ENCODE data around the gene SUSD5. TPM values are rescaled to one million over a fixed set of nuclear protein-coding genes. Genes with fewer than 3 reads are reported as not detected.

The SUSD5 gene
- polyA plus RNA-seq, 4 donors: 0.21 to 2.0 (median 0.27) TPM; not detected in 1

DNA sequence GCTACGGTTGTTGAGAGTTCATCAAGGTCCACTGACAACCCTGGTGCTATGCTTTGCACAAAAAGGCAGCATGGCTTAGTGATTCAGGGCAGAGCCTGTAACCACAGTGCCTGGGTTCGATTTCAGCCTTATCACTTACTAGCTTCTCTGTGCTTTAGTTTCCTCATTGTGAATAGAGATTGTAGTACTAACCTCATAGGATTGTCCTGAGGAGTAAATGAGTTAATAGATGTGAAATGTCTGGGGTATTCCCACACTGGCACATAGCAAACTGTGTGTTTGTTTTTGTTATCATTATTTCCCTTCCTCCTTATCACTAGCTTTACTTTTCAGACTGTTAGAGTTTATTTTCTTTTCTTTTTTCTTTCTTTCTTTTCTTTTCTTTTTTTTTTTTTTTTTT is 88.5 kb downstream of the SUSD5 start:
- no peaks in the 10 kb centered on the region for H3K27me3 ChIP-seq (ENCODE audit: control insufficient read depth in 3 of 3, insufficient read depth in 3 of 3, low read length in 3 of 3)
- H3K27ac ChIP-seq (ENCODE audit: low read depth in 1 of 3, low read length in 2 of 3): no peak overlapping the region
- H3K4me3 ChIP-seq (ENCODE audit: low read depth in 1 of 3, low read length in 3 of 3): no peak overlapping the region
- FAIRE-seq (no peak), DNase-seq (no peak)
- no peaks in the 10 kb centered on the region for H3K4me1 ChIP-seq (ENCODE audit: control insufficient read depth in 3 of 3, insufficient read depth in 2 of 3, low read depth in 1 of 3, low read length in 2 of 3)
- WGBS, 3 donors: 37 to 60% (median 53%) methylated on average over 2 of the region's 2 CpGs
- no peaks in the 10 kb centered on the region for H3K9me3 ChIP-seq (ENCODE audit: control insufficient read depth in 2 of 2, insufficient read depth in 1 of 2, low read depth in 1 of 2, low read length in 1 of 2)
- H3K36me3 ChIP-seq (ENCODE audit: control insufficient read depth in 3 of 3, insufficient read depth in 2 of 3, low read depth in 1 of 3, low read length in 3 of 3): peaks cover 5 to 39% (median 16%) of the 10 kb centered on the region in 3 donors

DNA sequence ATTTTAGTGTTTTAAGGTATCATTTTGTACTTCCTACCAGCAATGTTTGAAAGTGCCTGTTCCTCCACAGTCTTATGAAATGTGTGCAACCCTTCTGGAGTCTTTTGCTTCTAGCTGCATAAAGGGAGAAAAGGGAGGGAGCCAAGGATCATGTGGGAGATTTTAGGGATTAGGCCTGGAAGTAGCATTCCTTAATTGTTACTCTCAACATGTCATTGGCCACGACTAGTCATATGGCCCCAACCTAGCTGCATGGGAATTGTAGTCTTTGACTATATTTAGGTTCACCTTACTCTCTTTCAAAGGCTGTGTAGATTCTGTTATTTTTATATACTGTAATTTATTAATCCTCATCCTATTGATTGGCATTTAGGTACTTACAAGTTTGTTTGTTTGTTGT is 89.9 kb downstream of the SUSD5 start:
- H3K27ac ChIP-seq (ENCODE audit: low read depth in 1 of 3, low read length in 2 of 3): no peak overlapping the region
- WGBS, 3 donors: 68 to 75% (median 71%) methylated on average over 1 of the region's 1 CpG
- DNase-seq (no peak), FAIRE-seq (no peak)
- no peaks in the 10 kb centered on the region for H3K27me3 ChIP-seq (ENCODE audit: control insufficient read depth in 3 of 3, insufficient read depth in 3 of 3, low read length in 3 of 3)
- H3K4me1 ChIP-seq (ENCODE audit: control insufficient read depth in 3 of 3, insufficient read depth in 2 of 3, low read depth in 1 of 3, low read length in 2 of 3): no peaks in the 10 kb centered on the region
- peaks cover 0 to 37% (median 19%) of the 10 kb centered on the region in 3 donors for H3K36me3 ChIP-seq (ENCODE audit: control insufficient read depth in 3 of 3, insufficient read depth in 2 of 3, low read depth in 1 of 3, low read length in 3 of 3)
- H3K9me3 ChIP-seq (ENCODE audit: control insufficient read depth in 2 of 2, insufficient read depth in 1 of 2, low read depth in 1 of 2, low read length in 1 of 2): no peaks in the 10 kb centered on the region
- H3K4me3 ChIP-seq (ENCODE audit: low read depth in 1 of 3, low read length in 3 of 3): no peak overlapping the region

DNA sequence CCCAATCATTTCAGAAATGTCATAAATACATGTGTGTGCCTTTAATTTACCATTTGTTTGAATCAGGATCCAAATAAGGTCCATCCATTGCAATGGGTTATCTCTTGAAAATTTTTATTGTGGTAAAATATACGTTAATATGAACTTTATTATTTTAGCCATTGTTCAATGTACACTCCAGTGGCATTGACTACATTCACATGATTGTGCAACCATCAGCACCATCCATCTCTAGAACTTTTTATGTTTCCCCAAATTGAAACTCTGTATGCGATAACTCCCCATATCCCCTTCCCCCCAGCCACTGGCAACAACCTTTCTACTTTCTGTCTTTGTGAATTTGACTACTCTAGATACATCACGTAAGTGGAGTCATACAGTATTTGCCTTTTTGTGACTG is 92.8 kb downstream of the SUSD5 start:
- Histone ChIP-seq H3K27me3 (ENCODE audit: control insufficient read depth in 3 of 3, insufficient read depth in 3 of 3, low read length in 3 of 3) (no peaks in the 10 kb centered on the region), H3K4me1 (ENCODE audit: control insufficient read depth in 3 of 3, insufficient read depth in 2 of 3, low read depth in 1 of 3, low read length in 2 of 3) (no peaks in the 10 kb centered on the region), H3K36me3 (ENCODE audit: control insufficient read depth in 3 of 3, insufficient read depth in 2 of 3, low read depth in 1 of 3, low read length in 3 of 3) (peaks cover 3 to 42% (median 20%) of the 10 kb centered on the region in 3 donors), H3K27ac (ENCODE audit: low read depth in 1 of 3, low read length in 2 of 3) (no peak overlapping the region), H3K9me3 (ENCODE audit: control insufficient read depth in 2 of 2, insufficient read depth in 1 of 2, low read depth in 1 of 2, low read length in 1 of 2) (no peaks in the 10 kb centered on the region), H3K4me3 (ENCODE audit: low read depth in 1 of 3, low read length in 3 of 3) (no peak overlapping the region)
- WGBS, 3 donors: 82 to 94% (median 89%) methylated on average over 3 of the region's 3 CpGs
- DNase-seq: no peak
- no peak for FAIRE-seq

DNA sequence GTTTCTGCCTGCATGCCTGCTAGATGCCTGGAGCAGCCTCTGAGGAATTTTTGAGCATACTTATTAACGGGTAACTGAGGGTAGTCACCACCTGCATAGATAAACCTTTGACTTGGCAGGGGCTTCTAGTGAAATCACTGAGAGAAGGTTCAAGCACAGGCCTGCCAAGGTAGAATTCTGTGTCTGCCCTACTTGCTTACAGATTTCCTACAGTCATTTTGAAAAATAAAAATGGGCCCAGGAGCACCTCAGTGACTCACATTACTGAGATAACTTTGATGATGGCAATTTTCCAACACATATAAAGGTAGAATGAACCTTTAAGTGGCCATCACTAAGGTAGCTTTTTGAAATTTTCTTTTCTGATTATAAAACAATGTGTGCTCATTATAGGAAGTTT is 94.0 kb downstream of the SUSD5 start:
- FAIRE-seq (no peak), DNase-seq (no peak)
- H3K27me3 ChIP-seq (ENCODE audit: control insufficient read depth in 3 of 3, insufficient read depth in 3 of 3, low read length in 3 of 3): no peaks in the 10 kb centered on the region
- no peaks in the 10 kb centered on the region for H3K9me3 ChIP-seq (ENCODE audit: control insufficient read depth in 2 of 2, insufficient read depth in 1 of 2, low read depth in 1 of 2, low read length in 1 of 2)
- H3K36me3 ChIP-seq (ENCODE audit: control insufficient read depth in 3 of 3, insufficient read depth in 2 of 3, low read depth in 1 of 3, low read length in 3 of 3): peaks cover 3 to 36% (median 17%) of the 10 kb centered on the region in 3 donors
- no peak overlapping the region for H3K4me3 ChIP-seq (ENCODE audit: low read depth in 1 of 3, low read length in 3 of 3)
- H3K4me1 ChIP-seq (ENCODE audit: control insufficient read depth in 3 of 3, insufficient read depth in 2 of 3, low read depth in 1 of 3, low read length in 2 of 3): no peaks in the 10 kb centered on the region
- H3K27ac ChIP-seq (ENCODE audit: low read depth in 1 of 3, low read length in 2 of 3): no peak overlapping the region
- 69 to 76% (median 74%) methylated on average over 1 of the region's 1 CpG for WGBS, 3 donors

DNA sequence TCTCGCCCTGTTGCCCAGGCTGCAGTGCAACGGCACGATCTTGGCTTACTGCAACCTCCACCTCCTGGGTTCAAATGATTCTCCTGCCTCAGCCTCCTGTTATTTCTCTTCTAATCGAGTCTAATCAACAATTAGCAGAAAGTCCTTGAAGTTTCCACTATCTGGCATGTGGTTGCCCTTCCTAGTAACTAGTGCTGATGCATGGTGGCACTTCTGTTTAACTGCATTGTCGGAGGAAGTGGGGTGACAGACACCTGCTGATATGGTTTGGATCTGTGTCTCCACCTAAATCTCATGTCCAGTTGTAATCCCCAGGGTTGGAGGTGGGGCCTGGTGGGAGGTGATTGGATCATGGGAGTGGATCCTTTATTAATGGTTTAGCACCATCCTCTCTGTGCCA is 95.6 kb downstream of the SUSD5 start:
- 87 to 92% (median 88%) methylated on average over 5 of the region's 5 CpGs for WGBS, 3 donors
- Histone ChIP-seq H3K4me3 (ENCODE audit: low read depth in 1 of 3, low read length in 3 of 3) (no peak overlapping the region), H3K36me3 (ENCODE audit: control insufficient read depth in 3 of 3, insufficient read depth in 2 of 3, low read depth in 1 of 3, low read length in 3 of 3) (peaks cover 3 to 42% (median 16%) of the 10 kb centered on the region in 3 donors), H3K27ac (ENCODE audit: low read depth in 1 of 3, low read length in 2 of 3) (no peak overlapping the region), H3K27me3 (ENCODE audit: control insufficient read depth in 3 of 3, insufficient read depth in 3 of 3, low read length in 3 of 3) (no peaks in the 10 kb centered on the region), H3K4me1 (ENCODE audit: control insufficient read depth in 3 of 3, insufficient read depth in 2 of 3, low read depth in 1 of 3, low read length in 2 of 3) (no peaks in the 10 kb centered on the region), H3K9me3 (ENCODE audit: control insufficient read depth in 2 of 2, insufficient read depth in 1 of 2, low read depth in 1 of 2, low read length in 1 of 2) (no peaks in the 10 kb centered on the region)
- DNase-seq (no peak), FAIRE-seq (no peak)

DNA sequence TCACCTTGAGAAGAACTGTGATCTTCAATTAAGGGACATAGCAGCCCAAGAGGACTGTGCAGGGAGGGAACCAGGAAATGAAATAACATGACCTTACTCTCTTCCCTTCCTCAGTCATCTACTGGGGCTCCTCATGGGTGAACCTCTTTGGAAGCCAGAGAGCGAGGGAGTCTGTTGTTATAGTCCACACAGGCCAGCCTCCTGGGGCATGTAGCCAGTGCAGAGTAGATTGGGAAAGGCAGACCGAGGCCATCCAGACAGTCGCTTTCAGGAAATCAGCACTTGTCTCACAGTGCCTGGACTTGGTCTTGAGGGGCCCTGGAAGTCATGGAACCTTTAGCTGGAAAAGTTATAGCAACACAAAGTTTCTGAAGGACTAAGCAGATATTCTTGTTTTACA is 98.7 kb downstream of the SUSD5 start:
- H3K27me3 ChIP-seq (ENCODE audit: control insufficient read depth in 3 of 3, insufficient read depth in 3 of 3, low read length in 3 of 3): no peaks in the 10 kb centered on the region
- H3K27ac ChIP-seq (ENCODE audit: low read depth in 1 of 3, low read length in 2 of 3): no peak overlapping the region
- 72 to 94% (median 89%) methylated on average over 3 of the region's 3 CpGs for WGBS, 3 donors
- DNase-seq: no peak
- H3K9me3 ChIP-seq (ENCODE audit: control insufficient read depth in 2 of 2, insufficient read depth in 1 of 2, low read depth in 1 of 2, low read length in 1 of 2): no peaks in the 10 kb centered on the region
- peaks cover 0 to 4% (median 0%) of the 10 kb centered on the region in 3 donors for H3K4me1 ChIP-seq (ENCODE audit: control insufficient read depth in 3 of 3, insufficient read depth in 2 of 3, low read depth in 1 of 3, low read length in 2 of 3)
- no peak overlapping the region for H3K4me3 ChIP-seq (ENCODE audit: low read depth in 1 of 3, low read length in 3 of 3)
- peaks cover 3 to 43% (median 12%) of the 10 kb centered on the region in 3 donors for H3K36me3 ChIP-seq (ENCODE audit: control insufficient read depth in 3 of 3, insufficient read depth in 2 of 3, low read depth in 1 of 3, low read length in 3 of 3)
- no peak for FAIRE-seq

DNA sequence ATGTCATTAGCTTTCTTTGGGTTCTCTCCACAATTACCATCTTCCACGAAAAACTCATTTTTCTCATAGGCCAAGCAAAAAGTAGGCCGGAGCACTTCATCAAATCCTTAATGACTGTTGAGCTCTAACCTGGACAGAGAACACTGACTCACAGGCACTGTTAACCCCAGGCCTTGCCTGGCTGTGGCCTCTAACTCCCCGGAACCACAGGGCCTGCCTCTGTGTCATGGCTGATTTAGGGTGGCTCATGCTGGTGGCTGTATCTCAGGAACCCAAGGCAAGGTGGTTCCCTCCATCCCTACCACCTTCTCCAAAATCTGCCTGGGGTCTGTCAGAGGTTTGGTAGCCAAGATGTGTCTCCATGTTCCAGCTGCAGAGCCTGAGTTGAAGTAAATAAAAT is 101.1 kb downstream of the SUSD5 start:
- Histone ChIP-seq H3K4me1 (ENCODE audit: control insufficient read depth in 3 of 3, insufficient read depth in 2 of 3, low read depth in 1 of 3, low read length in 2 of 3) (peaks cover 2 to 8% (median 3%) of the 10 kb centered on the region in 3 donors), H3K4me3 (ENCODE audit: low read depth in 1 of 3, low read length in 3 of 3) (no peak overlapping the region), H3K27ac (ENCODE audit: low read depth in 1 of 3, low read length in 2 of 3) (no peak overlapping the region), H3K27me3 (ENCODE audit: control insufficient read depth in 3 of 3, insufficient read depth in 3 of 3, low read length in 3 of 3) (no peaks in the 10 kb centered on the region), H3K9me3 (ENCODE audit: control insufficient read depth in 2 of 2, insufficient read depth in 1 of 2, low read depth in 1 of 2, low read length in 1 of 2) (no peaks in the 10 kb centered on the region), H3K36me3 (ENCODE audit: control insufficient read depth in 3 of 3, insufficient read depth in 2 of 3, low read depth in 1 of 3, low read length in 3 of 3) (peaks cover 0 to 28% (median 5%) of the 10 kb centered on the region in 3 donors)
- no peak for DNase-seq
- FAIRE-seq: no peak
- WGBS, 3 donors: 92 to 98% (median 94%) methylated on average over 3 of the region's 3 CpGs

DNA sequence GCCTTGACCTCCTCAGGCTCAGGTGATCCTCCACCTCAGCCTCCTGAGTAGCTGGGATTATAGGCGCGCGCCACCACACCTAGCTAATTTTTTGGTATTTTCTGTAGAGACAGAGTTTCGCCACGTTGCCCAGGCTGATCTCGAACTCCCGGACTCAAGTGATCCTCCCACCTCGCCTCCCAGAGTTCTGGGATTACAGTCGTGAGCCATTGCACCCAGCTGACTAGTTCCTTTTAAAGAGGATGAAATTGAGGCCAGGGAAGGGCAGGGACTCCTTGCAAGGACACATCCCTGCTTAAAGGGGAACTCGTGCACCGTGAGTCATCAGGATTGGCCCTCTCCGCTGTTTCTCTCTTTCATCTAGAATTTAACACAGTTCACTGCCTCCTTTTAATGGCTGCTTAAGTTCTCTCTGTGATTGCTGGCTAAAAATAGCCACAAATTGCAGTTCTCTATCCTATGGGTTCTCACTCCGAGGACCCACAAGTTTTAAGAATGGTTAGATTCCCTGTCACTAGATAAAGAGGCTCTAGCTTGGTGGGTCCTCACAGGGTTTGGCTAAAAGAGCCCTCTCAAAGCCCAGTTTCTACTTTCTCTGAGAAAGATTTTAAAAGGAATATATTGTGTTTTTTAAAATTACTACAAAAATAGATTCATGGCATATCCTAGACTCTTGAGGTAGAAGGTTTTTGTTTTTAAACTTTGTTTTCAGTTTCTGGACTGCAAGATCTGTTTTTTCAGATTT is 103.4 kb downstream of the SUSD5 start:
- Histone ChIP-seq H3K27me3 (ENCODE audit: control insufficient read depth in 3 of 3, insufficient read depth in 3 of 3, low read length in 3 of 3) (no peaks in the 10 kb centered on the region), H3K36me3 (ENCODE audit: control insufficient read depth in 3 of 3, insufficient read depth in 2 of 3, low read depth in 1 of 3, low read length in 3 of 3) (peaks cover 0 to 12% (median 0%) of the 10 kb centered on the region in 3 donors), H3K27ac (ENCODE audit: low read depth in 1 of 3, low read length in 2 of 3) (peak overlapping the region; percentile 30 to 98 (median 98)), H3K4me3 (ENCODE audit: low read depth in 1 of 3, low read length in 3 of 3) (peak overlapping the region in 1 of 3 donors; percentile 78), H3K9me3 (ENCODE audit: control insufficient read depth in 2 of 2, insufficient read depth in 1 of 2, low read depth in 1 of 2, low read length in 1 of 2) (no peaks in the 10 kb centered on the region), H3K4me1 (ENCODE audit: control insufficient read depth in 3 of 3, insufficient read depth in 2 of 3, low read depth in 1 of 3, low read length in 2 of 3) (peaks cover 2 to 8% (median 3%) of the 10 kb centered on the region in 3 donors)
- FAIRE-seq: no peak
- DNase-seq: peak; percentile 48 to 67
- 36 to 46% (median 39%) methylated on average over 13 of the region's 13 CpGs for WGBS, 3 donors

Measured in small intestine (tissue), 7 donors.